Left forelimb (tissue), 1 donor: ENCODE results near the gene CCDC12.

Experiments used
- DNase-seq: peaks from one replicate; pipeline ENCODE4 v3.0.0-alpha.2; 2018; ENCODE audit warnings: low spot score

Gene CCDC12

DNA sequence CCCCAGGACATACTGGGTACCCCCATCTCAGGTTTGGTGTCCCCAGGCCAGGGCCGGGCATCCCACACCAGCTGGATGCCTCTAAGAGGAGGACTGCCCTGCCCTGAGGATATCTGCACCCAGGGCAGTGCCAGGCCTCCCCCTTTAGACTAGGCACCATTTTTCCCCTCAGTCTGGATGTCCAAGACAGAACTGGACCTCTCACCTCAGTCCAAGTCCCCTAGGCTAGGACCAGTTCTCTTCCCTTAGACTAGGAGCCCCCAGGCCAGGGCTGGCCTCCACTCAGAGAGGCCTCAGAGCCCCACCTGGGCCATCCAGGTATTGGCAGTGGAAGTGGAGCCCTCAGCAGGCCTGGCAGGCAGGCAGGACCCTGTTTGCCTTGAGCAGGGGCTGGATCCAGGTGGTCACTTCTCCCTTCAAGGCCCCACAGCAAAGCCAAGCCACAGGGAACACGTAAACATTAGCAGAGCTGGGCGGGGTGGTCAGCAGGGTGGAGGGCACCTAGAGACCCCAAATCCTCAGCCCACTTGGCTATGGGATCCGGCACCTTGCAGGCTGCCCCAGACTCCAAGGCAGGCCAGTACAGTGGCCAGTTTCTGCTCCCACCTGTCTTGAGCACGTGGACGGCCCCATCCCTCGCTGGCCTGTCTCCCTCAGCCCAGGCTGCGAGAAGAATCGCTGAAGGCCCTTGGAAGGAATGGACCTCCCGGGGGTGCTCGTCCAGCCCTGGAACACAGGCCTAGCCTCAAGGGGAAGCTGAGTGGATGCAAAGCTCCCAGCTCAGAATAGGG lies 70.7 kb downstream of the CCDC12 start:
- peak; percentile 64 for DNase-seq

DNA sequence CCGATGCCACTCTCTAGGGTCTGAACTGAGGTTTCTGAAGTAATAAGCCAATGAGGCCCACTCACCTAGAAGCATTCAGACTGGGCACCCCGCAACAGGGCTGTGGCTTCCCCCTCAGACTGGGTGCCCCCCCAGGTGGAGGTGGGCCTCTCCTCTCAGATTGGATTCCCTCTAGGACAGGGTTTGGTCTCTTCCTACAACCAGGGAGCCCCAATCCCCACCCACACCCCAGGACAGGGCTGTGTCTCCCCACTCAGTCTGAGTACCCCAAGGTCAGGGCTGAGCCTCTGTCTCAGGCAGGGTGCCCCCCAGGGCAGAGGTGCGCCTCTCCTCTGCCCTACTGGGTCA lies 71.4 kb downstream of the CCDC12 start:
- DNase-seq: peak; percentile 58

DNA sequence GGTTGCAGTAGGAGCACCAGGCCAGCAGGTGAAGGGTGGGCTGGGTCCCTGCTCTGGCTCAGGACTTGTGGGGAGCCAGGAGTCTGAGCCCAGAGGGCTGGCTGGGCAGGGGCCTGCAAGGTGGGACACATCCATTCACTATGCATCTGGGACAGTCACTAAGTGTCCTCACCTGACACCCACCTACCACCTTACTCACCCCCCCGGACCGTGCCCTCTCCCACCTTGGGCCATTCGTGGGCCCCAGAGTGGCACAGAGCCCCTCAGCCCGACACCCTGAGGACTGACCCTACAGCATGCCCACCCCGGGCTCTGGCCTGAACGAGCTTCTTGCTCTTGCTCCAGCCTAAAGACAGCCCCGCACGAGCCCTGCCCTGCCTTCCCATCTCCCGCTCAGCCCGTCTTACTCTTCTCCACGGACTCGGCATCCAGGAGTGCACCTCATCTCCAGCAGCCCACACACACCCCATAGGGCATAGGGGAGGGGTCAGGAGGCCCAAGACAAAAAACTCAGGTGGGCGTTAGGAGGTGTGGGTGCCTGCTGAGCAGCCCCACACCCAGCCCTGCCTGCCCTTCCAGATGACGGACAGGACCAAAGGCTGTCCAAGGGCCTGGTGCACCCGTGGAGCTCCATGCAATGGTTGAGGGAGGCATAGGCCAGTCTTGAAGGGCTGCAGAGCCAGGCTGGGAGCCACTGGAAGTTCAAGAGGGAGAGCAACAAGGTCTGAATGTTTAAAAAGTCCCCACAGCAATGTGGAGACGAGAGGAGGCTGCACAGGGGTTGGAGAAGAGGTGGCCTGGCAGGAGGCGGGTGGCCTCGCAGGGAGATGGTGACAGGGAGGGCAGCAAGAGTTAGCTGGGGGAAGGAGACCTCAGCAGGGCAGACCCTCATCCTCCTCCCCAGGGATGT lies 72.0 kb downstream of the CCDC12 start:
- peak; percentile 57 for DNase-seq

DNA sequence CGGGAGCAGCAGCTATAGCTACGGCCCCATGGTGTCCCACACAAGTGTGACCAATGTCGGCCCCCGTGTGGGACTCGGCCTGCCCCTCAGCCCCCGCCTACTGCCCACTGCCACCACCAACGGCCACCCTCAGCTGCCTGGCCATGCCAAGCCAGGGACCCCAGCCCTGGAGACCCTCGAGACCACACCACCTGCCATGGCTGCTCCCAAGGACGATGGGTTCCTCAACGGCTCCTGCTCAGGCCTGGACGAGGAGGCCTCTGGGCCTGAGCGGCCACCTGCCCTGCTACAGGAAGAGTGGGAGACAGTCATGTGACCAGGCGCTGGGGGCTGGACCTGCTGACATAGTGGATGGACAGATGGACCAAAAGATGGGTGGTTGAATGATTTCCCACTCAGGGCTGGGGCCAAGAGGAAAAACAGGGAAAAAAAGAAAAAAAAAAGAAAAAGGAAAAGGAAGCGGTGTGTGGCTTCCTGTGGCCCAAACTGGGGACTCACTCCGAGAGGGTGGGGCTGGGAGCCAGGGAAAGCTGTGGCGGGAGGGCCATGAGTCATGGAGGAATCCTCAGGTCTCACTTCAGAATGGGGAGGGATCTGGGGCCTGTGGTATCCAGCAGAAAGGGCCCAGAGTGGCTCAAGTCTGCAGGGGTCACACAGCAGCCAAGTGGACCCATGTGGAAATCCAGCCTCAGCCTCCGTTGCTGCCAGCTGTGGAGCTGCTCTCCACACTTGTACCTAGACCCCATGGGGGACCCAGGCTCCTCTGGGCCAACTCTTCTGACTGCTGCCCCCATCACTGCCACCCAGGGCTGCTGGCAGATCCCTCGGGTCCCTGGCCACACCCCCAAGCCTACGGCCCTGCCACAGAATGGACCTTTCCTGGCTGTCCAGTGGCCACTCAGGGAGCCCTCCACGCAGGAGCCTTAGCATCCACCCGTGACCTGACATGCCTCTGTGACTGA lies 72.9 kb downstream of the CCDC12 start:
- DNase-seq: no peak

DNA sequence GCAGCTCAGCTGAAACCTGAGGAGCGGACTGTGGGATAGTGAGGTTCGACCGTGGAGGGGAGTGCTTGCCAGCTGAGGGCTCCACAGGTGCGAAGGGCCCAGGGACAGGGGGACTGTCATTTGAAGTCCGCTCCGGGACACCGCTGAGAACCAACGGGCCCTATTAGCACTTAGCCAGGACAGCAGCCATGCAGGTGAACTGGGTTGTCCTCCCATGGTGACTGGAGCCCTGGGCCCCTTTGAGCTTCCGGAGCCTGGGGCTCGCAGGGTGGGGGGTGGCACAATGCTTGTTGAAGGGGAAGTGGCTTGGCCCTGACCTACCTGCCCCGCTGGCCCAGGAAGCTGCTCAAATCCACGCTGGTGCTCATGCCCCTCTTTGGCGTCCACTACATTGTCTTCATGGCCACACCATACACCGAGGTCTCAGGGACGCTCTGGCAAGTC lies 74.3 kb downstream of the CCDC12 start:
- no peak for DNase-seq

DNA sequence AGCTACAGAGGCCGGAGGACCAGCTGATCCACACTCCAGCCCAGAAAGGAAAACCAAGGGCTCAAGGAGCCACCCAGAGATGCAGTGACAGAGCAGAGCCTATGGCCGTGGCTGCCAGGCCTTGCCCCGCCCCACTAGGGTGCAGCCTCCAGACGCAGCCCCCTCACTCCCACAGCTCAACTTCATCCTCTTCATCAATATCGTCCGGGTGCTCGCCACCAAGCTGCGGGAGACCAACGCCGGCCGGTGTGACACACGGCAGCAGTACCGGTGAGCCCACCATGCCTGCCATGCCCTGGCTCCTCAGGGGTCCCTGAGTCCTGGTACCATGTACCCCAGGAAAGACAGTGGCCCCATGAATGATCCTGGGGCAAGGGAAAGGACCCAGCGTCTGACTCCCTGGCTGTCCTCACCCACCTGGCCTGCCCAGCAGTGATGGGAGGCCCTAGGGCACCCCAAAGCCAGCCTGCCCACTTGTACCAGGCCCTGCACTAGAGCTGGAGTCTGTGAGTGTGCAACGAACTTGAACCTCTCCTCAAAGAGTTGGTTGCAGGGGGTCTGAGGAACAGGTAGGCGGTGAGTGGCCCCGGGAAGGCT lies 74.9 kb downstream of the CCDC12 start:
- no peak for DNase-seq

DNA sequence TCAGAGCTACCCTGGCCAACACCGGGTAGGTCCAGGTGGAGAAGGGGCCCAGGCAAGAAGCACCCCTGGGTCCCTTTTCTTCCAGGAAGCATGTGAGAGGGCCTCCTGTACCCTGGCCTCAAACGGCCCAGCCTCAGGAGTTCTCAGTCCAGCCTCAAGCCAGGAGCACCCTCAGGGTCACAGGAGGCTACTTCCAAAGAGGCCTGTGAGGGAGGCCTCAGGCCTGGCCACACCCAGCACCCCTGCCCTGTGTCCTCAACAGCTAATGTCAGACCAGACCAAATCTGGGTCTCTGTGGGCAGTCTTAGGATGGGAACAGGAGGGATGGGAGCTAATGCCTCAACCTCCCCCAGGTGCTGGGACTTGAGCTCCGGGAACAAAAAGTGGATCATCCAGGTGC lies 75.5 kb downstream of the CCDC12 start:
- DNase-seq: no peak

DNA sequence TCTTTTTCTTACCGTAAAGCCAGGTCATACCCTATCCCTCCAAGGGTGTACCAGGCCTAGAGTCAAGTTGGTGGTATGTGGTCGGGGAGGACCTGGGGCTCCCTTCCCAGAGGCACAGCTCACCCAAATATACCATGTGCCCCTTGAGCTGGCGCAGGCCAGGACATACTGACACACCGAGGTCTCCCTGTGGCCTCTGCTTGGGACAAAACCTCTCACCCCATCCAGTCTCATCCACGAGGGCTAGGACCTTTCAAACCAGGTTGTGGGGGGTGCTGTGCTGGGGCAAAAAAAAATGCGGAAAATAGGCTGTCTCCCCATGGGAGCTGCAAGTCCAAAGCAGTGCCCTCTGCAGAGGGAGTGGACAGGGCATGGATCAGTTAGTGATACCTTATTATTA lies 76.2 kb downstream of the CCDC12 start:
- no peak for DNase-seq

DNA sequence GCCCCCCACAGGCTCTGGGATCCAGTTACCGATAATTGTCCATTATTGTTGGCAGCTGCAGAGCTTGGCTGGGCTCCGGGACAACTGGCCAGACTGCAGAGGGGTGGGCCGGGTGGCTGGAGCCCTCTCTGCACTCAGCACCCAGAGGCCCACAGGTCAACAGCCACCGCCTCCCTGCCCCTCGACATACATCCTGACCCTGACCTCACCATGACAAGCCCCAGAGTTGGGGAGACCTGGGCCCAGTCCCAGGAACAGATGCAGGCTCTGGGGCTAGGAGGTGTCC lies 76.6 kb downstream of the CCDC12 start:
- DNase-seq: peak; percentile 65

DNA sequence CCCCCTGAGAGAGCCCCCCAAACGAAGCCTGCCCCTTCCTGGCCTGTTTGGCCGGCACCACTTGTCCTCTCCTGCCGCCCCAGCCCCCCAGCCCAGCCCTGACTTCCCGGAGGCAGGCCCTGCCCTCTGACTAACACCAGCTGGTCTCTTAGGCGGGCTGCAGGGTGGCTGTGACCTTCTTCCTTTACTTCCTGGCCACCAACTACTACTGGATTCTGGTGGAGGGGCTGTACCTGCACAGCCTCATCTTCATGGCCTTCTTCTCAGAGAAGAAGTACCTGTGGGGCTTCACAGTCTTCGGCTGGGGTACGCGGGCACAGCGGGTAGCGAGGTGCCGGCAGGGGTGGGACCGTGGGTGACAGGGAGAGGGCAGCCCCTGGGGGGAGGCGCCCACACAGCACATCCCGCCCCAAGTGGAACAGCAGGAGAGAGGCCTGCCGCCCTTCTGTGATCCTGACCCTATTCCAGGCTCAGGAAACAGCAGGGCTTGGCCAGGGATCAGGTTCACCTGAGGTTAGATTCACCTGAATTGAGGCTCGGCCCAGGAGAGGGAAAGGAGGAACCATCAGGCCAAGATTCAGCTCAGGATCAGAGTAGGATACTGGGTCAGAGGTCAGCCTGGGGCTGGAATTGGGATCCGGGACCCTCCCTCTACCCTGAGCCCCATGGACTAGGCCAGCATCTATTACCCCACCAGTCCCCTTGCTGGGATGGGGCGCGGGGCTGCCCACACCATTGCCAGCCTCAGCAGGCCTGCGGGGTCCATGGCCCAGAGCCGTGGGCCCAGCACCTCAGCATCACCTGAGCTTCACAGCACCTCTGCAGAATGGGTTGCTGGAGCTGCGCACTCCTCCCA lies 77.2 kb downstream of the CCDC12 start:
- DNase-seq: no peak

DNA sequence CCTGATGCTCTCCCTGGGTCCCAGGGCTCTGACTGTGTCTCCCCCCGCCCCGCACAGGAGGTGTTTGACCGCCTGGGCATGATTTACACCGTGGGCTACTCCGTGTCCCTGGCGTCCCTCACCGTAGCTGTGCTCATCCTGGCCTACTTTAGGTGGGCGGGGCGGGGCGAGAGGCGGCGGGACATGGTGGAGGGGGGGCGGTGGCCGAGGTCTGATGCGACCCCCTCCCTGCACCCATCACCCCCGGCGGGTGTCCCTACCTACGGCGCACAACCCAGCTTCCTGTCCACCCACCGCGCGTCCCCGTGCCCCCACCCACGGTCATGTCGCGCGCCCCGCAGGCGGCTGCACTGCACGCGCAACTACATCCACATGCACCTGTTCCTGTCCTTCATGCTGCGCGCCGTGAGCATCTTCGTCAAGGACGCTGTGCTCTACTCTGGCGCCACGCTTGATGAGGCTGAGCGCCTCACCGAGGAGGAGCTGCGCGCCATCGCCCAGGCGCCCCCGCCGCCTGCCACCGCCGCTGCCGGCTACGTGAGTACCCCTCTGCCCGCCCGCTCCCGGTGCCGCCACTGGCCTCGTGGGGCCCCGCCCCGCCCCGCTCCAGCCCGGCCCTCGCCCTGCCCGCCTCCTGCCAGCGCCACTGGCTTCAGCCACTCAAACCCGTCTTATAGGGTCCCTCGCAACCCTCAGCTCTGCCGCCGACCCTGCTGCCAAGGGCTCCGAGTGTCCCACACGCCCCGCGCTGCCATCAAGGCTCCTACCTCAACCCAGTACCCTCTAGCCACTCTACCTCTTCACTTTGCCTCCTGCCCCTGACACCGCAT lies 78.0 kb downstream of the CCDC12 start:
- DNase-seq: no peak

DNA sequence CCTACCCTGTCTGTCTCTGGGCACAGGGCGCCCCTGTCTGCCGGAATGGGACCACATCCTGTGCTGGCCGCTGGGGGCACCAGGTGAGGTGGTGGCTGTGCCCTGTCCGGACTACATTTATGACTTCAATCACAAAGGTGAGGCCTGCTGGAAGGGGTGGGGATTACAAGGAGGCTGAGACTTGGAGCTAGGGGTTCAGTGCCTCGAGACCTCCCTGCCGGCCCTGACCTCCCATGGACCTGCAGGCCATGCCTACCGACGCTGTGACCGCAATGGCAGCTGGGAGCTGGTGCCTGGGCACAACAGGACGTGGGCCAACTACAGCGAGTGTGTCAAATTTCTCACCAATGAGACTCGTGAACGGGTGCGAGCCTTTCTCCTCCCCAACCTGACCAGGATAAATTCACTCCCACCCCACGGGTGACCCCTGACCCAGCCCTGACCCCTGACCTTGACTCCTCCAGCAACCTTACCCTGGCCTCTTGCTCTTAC lies 78.7 kb downstream of the CCDC12 start:
- DNase-seq: no peak

DNA sequence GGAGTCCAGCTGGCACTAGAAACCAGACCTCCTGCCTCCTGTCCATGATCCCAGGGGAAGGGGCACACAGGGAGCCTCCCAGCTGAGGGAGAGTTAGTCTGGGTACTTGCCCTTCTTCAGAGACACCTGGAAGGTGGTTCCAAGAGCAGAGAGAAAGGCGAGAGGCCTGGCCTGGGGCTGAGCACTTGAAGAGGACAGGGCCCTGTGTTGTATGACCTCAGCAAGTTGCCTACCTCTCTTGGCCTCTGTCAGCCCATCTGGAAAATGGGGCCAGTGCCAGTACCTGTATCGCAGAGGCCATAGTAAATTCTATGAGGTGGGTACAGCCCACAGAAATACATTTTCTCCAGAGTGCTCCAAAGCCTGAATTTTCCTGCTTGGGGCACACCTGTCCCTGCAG lies 79.5 kb downstream of the CCDC12 start:
- DNase-seq: no peak

DNA sequence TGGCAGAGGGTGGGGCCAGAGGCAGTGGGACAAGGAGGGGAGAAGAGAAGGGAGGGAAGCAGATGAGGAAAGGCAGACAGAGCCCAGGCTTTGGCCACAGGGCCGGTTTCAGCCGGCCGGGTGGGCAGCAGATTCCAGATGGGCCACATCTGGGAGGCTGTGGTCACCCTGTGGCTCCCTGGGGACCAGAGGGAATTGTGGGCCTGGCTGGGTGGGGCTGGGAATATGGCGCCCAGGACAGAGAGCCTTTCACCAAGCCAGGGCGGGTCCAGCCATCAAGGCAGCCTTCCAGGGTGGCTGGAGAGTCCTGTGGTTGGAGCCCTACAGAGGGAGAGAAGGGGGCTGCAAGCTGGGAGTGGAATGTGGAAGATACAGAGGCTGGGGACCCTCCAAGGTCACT lies 80.2 kb downstream of the CCDC12 start:
- no peak for DNase-seq

DNA sequence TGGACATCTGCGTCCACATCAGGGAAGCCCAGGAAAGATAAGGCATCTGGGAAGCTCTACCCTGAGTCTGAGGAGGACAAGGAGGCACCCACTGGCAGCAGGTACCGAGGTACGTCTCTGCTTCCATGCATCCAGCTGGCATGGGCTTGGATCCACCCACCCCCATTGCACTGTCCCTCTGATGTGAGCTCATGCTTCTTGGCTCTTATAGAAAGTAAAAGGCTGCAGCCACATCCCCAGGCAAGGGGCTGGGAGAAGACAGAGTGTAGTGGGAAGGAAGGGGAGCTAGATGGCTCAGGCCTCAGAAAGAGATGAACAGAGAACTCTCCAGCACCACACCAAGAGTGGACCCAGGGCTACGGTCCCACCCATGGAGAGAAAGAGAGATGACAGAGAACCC lies 80.8 kb downstream of the CCDC12 start:
- DNase-seq: no peak

DNA sequence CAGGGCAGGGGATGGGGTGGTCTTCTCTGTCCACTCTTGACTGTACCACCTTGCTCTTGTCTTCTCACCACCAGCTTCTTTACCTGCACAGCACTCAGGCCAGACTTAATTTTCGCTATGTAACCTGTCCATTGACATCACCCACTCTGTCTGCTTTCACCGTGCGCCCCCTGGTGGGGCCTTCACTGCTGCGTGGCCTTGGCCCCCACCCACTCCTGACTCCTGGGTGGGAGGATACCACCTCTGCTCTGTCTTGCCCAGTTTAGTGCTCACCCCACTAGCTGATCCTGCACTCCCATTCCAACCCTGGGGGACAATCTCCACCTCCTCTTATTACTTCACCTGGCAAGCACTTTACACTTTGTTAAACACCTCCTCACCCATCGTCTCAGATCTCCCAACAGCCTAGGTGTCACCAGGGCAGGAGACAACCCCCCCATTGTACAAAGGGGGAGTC lies 81.3 kb downstream of the CCDC12 start:
- no peak for DNase-seq

DNA sequence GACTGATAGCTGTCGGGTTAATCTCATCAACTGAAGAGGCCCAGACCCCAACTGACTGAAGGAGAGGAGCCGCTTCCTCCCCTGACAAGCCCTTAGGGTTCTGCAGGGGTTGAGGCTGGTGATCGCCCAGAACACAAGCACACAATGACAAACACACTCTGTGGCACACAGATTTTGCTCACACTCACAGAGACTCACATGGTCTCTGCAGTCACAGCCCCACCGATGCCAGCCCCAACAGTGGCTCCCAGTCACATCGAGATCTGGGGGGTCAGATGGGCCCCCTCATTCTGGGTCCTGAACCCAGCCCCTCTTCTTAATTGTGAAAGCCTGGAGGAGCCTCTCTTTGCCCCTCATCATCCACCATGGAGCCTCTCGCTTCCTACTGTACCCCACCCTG lies 82.3 kb downstream of the CCDC12 start:
- DNase-seq: no peak

DNA sequence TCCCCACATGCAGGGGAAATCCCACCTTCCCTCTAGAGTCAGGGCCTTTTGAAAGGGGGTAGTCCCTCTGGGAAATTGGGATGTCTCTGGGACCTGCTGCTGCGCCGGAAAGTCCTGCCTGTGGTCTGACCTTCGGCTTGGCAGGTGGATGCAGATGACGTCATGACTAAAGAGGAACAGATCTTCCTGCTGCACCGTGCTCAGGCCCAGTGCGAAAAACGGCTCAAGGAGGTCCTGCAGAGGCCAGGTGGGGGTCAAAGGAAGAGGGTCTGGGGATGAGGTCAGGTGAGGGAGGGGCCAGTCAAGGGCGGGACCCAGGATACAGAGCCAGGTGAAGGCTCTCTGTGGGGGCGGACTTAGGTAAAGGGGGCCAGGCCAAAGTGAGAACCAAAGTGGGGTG lies 82.8 kb downstream of the CCDC12 start:
- no peak for DNase-seq

DNA sequence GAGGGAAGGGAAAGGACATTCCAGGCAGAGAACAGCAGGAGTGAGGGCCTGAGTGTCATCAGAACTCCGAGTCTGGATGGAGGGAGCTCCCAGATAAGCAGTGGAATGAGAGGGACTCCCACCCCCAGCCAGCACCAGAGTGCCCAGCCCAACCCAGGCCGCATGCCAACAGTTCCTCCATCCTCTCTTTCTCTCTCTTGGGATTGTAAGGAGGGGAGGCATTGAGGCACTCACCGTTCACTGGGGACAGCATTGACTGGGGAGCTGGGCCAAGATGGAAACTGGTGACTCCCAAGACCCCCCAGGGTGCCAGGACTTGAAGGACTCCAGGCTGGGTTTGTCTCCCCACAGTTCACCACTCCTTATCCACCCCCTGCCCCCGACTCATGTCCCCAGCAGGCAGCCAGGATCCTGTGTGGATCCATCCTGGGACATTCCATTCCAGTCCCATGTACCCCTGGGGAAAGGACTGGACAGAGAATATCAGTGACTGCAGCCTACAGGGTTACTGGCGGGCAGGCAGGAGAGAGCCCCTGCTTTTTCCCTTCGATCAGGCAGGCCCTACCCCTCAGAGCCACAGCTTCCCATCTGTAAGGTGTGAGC lies 83.3 kb downstream of the CCDC12 start:
- no peak for DNase-seq
